SW480 (cell line): ENCODE results near the gene SH3RF2.
"Not testable (repeated sequence)": the region's sequence is repeated elsewhere in the genome, so short reads cannot be mapped to it uniquely, and the experiment has no call there.

ENCODE experiments used
- DNase-seq: peaks from one replicate; pipeline ENCODE4 v3.0.0-alpha.2; 2016; ENCODE audit warnings: low spot score

SH3RF2 gene

DNA sequence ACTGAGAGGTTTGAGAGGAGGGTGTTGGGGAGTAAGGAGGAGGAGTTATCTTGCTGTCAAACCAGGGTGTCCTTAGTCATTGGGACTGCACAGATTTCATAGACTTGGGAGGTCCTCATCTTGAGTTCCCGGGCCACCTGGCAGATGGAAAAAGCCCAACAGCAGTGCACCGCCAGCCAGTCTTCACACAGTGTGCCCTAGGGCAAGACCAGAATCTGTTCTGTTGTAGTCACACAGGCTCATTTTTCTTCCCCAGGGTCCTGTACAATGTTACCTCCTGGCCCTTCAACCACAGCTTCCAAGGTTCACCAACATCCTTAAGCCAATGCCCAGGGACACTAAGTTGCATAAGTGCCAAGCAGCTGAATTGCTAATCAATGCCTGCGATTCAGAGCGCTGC lies 148.0 kb downstream of the SH3RF2 start:
- no peak for DNase-seq

- DNase-seq, result no peak
These were observed 151.7 kb downstream of the SH3RF2 start for GRCh38 chr5:146088098-146088497.

DNA sequence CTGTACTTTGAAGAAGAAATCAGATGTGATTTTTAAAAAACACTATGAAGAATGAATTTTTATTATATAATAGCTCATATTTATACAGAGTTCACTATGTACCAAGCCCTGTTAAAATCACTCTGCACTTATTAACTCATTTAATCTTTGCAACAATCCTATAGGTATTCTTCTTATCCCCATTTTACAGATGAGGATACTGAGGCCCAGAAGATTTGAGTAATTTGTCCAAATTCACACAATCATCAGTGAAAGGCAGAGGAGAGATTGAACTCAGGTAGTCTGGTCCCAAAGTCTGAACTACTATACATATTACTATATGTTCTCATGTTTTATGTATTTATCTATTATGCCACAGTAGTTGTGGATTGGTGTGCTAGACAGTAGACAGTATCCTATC lies 152.9 kb downstream of the SH3RF2 start:
- DNase-seq, result no peak

- no peak for DNase-seq
These were observed 155.5 kb downstream of the SH3RF2 start for GRCh38 chr5:146091881-146092280.

DNA sequence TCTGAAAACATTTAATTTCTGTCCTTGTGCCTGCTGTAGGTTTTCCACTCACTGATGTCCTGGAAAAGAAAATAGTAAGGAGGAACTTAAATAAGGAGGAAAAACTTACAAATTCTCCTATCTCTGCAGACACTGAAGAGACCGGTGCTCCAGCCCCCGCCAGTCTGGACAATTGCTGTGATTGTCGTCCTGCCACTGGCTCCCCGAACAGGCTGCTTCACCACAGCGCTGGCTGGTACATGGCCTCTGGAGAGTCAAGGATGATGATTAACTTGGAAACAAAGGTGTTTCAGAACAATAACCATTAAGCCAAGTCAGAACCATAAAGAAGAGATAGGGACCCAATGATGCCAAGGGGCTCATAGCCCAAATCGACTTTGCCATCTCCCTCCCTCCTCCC lies 161.7 kb downstream of the SH3RF2 start:
- DNase-seq, result no peak

DNA sequence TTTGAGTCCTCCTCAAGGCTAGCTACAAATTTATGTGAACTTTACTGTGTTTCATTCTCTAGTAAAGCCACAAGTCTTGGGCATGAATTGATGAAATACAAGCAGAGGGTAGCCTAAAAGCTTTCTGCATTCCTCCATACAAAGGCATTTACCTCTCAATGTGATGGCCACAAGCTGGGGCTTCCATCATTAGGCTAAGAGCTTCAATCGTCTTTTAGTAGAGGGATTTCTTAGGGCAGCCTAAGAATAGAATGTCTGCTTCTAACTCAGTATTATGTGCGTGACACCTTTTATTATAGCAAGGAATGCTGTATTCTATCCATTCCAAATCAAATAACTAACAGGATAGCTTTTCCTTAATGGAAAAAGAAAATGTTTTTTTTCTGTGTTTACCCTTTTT lies 165.3 kb downstream of the SH3RF2 start:
- no peak for DNase-seq

GRCh38 chr5:146103594-146103993 lies 167.2 kb downstream of the SH3RF2 start:
- no peak for DNase-seq

DNA sequence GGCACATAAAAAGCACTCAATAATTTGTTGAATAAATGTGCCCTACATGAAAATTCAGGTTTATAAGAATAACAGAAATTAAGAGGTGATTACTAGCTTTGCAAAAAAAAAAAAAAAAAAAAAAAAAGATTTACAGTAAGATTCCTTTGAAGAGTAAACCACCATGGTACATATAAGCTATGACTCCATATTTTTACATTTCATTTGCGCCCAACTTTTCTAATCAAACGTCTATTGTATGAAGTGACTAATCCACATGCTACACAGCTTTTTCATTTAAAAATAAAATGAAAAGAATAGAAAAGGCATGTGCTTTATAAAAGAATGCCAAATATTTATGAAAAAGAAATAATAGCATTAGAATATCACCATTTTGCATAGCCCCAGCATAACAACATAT lies 169.1 kb downstream of the SH3RF2 start, which contains the start of gene PLAC8L1:
Gene PLAC8L1, minus strand, starts transcription at position 101 of the 400 bp plus-strand sequence. CDS start 1,266 bp downstream, outside the sequence.
- no peak for DNase-seq

DNA sequence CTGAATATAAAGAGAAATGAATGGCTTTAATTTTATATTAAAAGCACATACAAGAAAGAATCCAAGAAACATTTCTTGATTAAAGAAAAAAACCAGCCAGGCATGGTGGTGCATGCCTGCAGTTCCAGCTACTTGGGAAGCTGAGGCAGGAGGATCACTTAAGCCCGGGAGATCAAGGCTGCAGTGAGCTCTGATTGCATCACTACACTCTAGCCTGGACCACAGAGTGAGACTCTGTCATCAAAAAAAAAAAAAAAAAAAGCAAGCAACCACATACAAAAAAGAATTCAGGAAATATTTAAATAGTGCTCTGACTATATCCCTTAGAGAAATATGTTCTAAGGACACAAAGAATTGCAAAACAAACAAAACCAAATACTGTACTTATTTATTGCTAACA lies 171.5 kb downstream of the SH3RF2 start:
- DNase-seq, result no peak

DNA sequence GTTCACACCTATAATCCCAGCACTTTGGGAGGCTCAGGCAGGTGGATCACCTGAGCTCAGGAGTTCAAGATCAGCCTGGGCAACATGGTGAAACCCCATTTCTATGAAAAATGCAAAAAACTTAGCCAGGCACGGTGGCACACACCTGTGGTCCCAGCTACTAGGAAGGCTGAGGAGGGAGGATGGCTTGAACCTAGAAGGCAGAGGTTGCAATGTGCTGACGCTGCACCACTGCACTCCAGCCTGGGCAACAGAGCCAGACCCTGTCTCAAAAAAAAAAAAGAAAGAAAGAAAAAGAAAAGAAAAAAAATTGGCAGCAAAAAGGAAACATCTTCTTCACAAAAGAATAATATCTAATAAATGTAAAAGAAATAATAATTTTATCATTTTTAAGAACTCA lies 172.5 kb downstream of the SH3RF2 start:
- not testable (repeated sequence) for DNase-seq

DNA sequence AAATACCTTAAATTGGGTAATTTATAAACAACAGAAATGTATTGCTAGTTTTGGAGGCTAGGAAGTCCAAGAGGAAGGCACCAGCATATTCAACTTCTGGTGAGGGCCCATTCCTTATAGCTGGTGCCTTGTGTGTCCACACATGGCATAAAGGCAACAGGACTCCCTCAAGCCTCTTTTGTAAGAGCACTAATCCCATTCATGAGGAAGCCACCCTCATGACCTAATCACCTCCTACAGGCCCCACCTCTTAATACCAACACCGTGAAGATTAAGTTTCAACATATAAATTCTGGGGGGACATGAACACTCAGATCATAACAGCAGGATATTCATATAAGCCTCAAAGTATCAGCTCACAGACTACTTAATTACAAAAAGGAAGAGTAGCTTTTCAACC lies 173.0 kb downstream of the SH3RF2 start:
- no peak for DNase-seq

GRCh38 chr5:146111409-146111808 lies 175.0 kb downstream of the SH3RF2 start:
- DNase-seq, result no peak

DNA sequence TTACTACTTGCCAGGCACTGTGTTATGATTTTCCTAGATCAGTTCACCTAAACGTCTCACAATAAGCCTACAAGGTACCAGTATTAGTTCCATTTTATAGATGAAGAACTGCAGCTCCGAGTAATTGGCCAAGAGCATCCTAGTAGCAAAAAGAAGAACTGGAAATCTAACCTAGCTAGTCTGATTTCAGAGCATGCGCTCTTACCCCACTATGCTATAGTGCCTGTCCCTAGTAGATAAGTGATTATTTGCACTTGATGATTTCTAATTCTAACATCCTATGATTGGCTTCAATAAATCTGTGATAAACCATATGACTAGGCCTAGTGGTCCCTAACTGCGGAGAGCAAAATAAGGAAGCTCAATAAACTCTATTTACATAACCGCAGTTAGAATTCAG lies 176.1 kb downstream of the SH3RF2 start:
- DNase-seq, result no peak
